Hematopoietic multipotent progenitor cell treated with erythropoietin and hydrocortisone succinate and interleukin-3 and kit ligand, for 8 days (in vitro differentiated cells): Measurements from ENCODE around the gene PWWP2B.
A peak's percentile ranks its signal among the peaks of the same experiment; 100 is the strongest.
"Not testable (repeated sequence)": the region's sequence is repeated elsewhere in the genome, so short reads cannot be mapped to it uniquely, and the experiment has no call there.

Experiments used
- DNase-seq: peaks from one replicate; pipeline ENCODE4 v3.0.0-alpha.2; 2015

The PWWP2B gene

DNA sequence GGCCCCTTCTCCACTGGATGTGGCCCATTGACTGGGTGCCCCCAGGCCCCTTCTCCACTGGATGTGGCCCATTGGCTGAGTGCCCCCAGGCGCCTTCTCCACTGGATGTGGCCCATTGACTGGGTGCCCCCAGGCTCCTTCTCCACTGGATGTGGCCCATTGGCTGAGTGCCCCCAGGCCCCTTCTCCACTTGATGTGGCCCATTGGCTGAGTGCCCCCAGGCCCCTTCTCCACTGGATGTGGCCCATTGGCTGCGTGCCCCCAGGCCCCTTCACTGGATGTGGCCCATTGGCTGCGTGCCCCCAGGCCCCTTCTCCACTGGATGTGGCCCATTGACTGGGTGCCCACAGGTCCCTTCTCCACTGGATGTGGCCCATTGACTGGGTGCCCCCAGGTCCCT is 39.1 kb downstream of the PWWP2B start:
- not testable (repeated sequence) for DNase-seq

DNA sequence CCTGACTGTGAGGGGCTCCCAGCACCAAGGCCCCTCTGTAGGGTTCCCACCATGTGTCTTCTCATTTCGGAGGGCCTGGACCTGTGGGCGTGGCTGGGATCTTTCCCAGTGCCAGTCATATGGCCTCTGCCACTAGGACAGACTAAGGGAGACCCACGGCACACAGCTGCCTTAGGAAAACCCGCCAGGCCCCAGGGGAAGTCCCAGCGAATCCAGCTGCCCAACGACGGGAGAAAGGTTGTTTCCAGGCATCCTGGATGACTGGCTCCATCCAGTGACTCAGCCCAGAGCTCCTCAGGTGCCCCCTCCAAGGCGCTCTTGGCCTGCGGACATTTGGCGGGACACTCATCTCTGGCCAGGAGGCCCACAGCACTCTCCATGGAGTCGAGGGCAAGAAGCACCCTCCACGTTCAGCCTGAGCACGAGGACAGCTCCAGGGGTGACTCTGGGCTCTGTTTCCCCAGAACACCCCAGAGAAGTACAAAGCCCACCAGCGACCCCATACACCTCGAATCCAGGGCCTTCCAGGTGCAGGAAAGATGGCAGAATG is 39.9 kb downstream of the PWWP2B start:
- DNase-seq = no peak

DNA sequence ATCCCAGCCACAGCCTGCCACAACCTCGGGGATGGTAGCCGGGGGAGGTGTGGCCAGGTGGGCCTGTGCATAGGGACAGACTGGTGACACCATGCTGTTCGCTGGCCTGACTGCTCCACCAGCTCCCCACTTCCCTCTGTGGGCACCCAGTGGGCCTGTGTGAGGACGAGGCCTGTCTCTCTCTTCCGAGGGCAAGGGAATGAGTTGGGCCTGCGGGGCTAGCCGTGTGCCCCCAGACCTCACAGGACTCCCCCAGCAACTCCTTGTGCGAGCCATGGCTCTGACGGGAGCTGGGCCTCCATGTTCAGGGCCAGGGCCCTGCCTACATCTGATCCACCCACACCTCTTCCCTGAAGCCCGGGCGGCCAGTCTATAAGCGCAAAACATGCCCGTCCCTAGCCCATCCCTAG is 40.5 kb downstream of the PWWP2B start:
- no peak for DNase-seq

DNA sequence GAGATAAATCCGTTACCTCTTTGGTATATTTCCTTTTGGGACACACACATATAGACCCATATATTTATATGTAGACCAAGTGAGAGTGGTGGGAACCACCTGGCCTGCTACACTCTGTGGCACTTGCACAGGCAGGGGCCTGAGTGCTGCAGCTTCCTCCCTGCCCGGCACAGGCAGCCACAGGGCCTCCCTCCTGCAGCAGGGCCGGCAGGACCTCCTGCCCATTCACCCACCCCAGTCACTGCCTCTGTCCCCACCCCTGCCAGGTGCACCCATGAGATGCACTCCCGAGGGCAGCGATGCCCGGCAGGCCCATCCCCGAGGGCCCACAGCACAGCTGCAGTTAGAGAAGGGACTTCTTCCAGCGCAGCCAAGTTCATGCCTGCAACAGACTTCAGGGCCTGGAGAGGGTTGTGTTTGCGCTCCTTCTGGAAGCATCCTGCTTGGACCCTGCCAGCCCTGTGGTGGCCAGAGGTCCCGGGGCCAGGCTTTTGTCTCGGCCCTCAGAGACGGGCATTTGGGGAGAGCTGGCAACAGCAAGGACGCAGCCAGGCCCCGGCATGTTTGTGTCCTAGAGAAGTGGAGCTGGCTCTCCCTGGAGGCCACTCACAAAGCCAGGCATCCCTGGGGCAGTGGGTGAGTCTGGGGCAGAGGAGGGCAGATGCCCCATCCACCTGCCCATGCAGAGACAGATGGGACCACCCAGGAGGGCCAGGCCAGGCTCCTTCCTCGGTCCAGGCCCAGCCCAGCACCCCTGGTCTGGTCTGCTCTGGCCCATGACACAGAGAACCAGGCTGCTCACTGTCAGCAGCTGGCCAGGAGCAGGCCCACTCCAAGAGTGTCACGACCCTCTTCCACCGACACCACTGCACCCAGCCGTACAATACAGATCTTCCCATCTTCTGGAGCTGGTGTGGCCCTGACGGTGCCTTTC is 41.4 kb downstream of the PWWP2B start:
- no peak for DNase-seq

DNA sequence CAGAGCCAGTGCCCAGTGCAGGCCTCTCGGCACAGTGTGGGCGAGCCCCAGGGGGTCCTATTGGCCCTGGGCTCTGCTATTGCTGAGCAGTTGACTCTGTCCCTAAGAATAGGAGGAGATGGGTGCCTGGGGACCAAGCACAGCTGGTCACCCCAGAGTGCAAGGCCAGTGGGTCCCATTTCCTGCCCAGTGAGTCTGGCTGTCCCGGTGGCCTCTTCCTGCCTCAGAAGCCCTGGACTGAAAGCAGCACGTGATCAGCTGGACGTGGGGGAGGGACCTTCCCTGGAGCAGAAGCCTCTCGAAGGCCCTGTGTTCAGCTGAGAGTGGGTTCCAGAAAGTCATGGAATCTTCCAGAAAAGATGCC is 42.0 kb downstream of the PWWP2B start:
- DNase-seq = no peak

GRCh38 chr10:132439424-132440163 is 42.6 kb downstream of the PWWP2B start:
- no peak for DNase-seq

DNA sequence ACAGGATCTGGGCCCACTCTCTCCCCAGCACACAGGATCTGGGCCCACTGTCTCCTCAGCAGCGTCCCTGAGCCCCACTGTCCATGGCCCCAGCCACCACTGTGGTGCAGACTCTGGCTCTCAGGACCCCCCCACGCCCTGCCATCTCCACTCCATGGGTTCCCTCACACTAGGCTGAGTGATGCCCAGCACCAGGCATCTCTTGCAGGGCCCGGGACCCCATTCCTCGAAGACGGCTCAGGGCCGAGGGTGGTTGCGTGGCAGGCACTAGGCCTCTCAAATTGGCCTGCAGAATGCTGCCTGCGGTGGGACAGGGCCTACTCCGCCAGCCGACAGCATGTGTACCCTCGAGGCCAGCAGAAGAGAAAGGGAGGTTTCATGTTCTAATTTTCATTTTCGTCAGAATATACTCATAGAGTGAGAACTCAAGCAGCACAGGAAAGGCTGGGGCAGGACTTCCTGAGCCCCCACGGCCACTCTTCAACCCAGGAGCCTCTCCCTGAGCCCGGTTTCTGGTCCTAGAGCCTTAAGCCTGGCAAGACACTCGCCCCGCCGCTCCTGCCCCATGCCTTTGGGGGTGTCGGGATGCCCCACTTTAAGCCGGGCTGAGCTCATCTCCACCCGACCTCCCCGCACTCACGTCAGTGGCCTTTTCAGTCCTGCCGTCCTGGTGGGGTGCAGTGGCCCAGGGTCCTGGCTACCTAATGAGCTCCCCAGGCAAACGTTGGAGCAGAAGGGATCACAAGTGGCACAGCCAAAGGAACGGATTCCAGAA is 44.0 kb downstream of the PWWP2B start:
- DNase-seq = no peak

- DNase-seq = no peak
Observed at GRCh38 chr10:132441818-132442524, 45.0 kb downstream of the PWWP2B start.

- DNase-seq = no peak
Observed at GRCh38 chr10:132442636-132443035, 45.6 kb downstream of the PWWP2B start.

- DNase-seq = peak; percentile 57
Observed at GRCh38 chr10:132443605-132443982, 46.6 kb downstream of the PWWP2B start.

- DNase-seq = no peak
Observed at GRCh38 chr10:132443983-132444876, 47.2 kb downstream of the PWWP2B start.

DNA sequence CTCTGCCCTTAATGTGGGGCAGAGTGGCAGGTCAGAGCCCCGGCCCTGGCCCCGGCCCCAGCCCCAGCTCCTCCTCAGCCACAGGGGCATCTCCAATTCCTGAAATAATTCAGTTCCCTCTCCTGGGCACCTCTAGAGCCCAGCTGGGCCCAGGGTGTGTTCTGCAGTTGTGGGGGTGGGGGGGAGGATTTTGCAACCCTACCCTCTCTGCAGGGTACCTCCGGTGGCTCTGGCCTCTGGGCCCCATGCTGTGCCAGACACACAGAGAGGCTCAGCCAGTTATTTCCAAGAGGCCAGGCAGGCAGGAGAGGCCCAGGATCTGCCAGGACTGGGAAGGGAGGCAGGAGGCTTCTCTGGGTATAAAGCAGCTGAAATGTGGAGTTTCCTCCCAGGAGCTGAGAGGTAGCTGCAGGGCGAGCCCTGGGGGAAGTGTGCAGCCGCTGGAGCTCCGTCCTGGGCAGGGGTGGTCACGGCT is 47.9 kb downstream of the PWWP2B start:
- DNase-seq = no peak

- no peak for DNase-seq
Observed at GRCh38 chr10:132445516-132446194, 48.7 kb downstream of the PWWP2B start.

- no peak for DNase-seq
Observed at GRCh38 chr10:132446195-132446581, 49.2 kb downstream of the PWWP2B start.

- peak; percentile 89 for DNase-seq
Observed at GRCh38 chr10:132446661-132447445, 49.9 kb downstream of the PWWP2B start.

DNA sequence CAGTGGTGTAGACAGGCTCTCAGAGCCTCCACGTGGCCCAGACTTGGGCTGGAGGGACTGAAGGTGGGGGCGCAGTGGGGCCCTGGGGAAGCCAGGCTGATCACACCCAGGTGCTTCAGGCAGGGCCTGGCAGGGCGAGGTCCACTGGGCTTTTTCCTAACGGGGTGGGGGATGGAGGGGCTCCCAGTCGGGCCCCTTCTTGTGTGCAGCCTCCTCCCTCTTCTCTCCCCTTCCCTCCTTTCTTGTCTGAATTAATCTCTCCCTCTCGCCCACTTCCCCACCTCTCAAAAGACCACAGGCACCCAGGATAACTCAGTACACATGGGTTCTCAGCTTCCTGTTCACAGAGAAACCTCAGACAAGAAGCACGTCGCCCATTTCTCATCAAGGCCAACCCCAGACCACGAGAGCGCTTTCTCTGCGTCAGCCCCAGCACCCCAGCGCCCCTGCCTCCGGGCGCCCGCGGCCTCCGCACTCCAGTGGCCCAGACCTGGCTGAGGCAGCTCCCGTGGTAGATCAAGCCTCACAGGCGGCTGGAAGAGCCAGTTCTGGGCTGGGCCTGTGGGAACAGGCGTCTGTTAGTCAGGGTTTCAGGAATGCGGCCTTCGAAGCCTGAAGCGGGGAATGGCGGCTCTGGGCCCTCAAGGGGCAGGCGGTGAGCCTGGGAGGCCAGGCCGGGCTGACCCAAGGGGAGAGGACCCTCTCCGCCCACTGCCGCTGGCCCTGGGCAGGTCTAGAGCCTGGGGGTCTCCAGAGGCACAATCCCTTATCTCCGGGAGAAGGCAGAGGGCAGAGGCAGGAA is 50.6 kb downstream of the PWWP2B start:
- peak; percentile 29 for DNase-seq

DNA sequence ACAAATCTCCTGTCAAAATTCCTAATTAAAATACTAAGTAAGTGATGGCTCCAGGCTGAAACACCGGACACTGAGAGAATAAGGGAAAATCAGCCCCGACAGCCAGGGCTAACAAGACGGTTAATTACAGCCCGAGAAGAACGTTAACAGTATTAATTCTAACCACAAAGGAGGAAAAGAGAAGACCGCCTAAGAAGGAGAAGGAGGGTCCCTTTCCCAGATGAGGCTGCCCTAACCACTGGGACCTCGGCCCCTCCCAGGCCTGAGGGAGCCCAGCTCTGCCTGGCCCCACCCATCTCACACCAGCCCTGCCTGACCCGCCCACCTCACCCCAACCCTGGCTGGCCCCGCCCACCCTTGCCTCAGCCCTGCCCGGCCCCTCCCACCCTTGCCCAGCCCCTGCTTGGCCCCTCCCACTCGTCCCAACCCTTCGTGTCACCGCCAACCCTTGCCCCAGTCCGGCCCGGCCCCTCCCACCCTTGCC is 51.3 kb downstream of the PWWP2B start:
- DNase-seq = peak; percentile 80

GRCh38 chr10:132449051-132449810 is 52.2 kb downstream of the PWWP2B start:
- DNase-seq = peak; percentile 40
